DMS153 treated with DMSO at 0.1 percent for 48 hours (cell line): ENCODE measurements around the gene ZNF792.
"Not testable (repeated sequence)": the region's sequence is repeated elsewhere in the genome, so short reads cannot be mapped to it uniquely, and the experiment has no call there.

Experiments
- DNase-seq: peaks from one replicate; lab custom pipeline; 2025; ENCODE audit not compliant: unreplicated experiment; lab: John Stamatoyannopoulos, UW

The ZNF792 gene

GRCh38 chr19:34998777-34999497 lies 34.9 kb upstream of the ZNF792 start:
- DNase-seq = no peak

- not testable (repeated sequence) for DNase-seq
Measured at GRCh38 chr19:34998224-34998623, 34.2 kb upstream of the ZNF792 start.

GRCh38 chr19:34997071-34997617 lies 33.1 kb upstream of the ZNF792 start:
- DNase-seq = no peak

GRCh38 chr19:34995551-34995950 lies 31.5 kb upstream of the ZNF792 start:
- DNase-seq = no peak

GRCh38 chr19:34994643-34995541 lies 30.9 kb upstream of the ZNF792 start:
- no peak for DNase-seq

GRCh38 chr19:34994286-34994642 lies 30.2 kb upstream of the ZNF792 start:
- no peak for DNase-seq

- not testable (repeated sequence) for DNase-seq
Measured at GRCh38 chr19:34992582-34992981, 28.6 kb upstream of the ZNF792 start.

GRCh38 chr19:34991542-34992333 lies 27.7 kb upstream of the ZNF792 start:
- DNase-seq = no peak

GRCh38 chr19:34990578-34991192 lies 26.7 kb upstream of the ZNF792 start:
- no peak for DNase-seq

GRCh38 chr19:34989298-34989697 lies 25.3 kb upstream of the ZNF792 start:
- DNase-seq = no peak

GRCh38 chr19:34988119-34988518 lies 24.1 kb upstream of the ZNF792 start:
- no peak for DNase-seq

GRCh38 chr19:34985249-34986022 lies 21.4 kb upstream of the ZNF792 start:
- DNase-seq = no peak

GRCh38 chr19:34984287-34984686 lies 20.3 kb upstream of the ZNF792 start:
- no peak for DNase-seq

- DNase-seq = no peak
Measured at GRCh38 chr19:34983786-34984185, 19.8 kb upstream of the ZNF792 start.

GRCh38 chr19:34982275-34982674 lies 18.2 kb upstream of the ZNF792 start:
- DNase-seq = no peak

GRCh38 chr19:34979819-34980640 lies 16.0 kb upstream of the ZNF792 start:
- no peak for DNase-seq

- DNase-seq = no peak
Measured at GRCh38 chr19:34976611-34977010, 12.6 kb upstream of the ZNF792 start.

- no peak for DNase-seq
Measured at GRCh38 chr19:34975056-34975455, 11.0 kb upstream of the ZNF792 start.

GRCh38 chr19:34974646-34975045 lies 10.6 kb upstream of the ZNF792 start:
- no peak for DNase-seq
